ENCODE measurements around the gene CLIC3. TPM values are rescaled to one million over a fixed set of nuclear protein-coding genes. Genes with fewer than 3 reads are reported as not detected.

Gene CLIC3
- total RNA-seq, 2 donors from 2014 or later = 3.6 to 15.4 TPM

GRCh38 chr9:136972743-136973142 is 23.6 kb downstream of the CLIC3 start:
- Histone ChIP-seq H3K9ac (ENCODE audit: low read depth in 2 of 2, low read length in 2 of 2) (no peak overlapping the region), H3K4me1 (no peaks in the 10 kb centered on the region), H3K36me3 (no peaks in the 10 kb centered on the region), H3K27me3 (no peaks in the 10 kb centered on the region), H3K27ac (no peak overlapping the region), H3K4me3 (no peak overlapping the region), H3K9me3 (no peaks in the 10 kb centered on the region)
- no peak for DNase-seq
- intact Hi-C loops (cut with DNase I) = no loop called here
- TF ChIP-seq, protein P1, sequence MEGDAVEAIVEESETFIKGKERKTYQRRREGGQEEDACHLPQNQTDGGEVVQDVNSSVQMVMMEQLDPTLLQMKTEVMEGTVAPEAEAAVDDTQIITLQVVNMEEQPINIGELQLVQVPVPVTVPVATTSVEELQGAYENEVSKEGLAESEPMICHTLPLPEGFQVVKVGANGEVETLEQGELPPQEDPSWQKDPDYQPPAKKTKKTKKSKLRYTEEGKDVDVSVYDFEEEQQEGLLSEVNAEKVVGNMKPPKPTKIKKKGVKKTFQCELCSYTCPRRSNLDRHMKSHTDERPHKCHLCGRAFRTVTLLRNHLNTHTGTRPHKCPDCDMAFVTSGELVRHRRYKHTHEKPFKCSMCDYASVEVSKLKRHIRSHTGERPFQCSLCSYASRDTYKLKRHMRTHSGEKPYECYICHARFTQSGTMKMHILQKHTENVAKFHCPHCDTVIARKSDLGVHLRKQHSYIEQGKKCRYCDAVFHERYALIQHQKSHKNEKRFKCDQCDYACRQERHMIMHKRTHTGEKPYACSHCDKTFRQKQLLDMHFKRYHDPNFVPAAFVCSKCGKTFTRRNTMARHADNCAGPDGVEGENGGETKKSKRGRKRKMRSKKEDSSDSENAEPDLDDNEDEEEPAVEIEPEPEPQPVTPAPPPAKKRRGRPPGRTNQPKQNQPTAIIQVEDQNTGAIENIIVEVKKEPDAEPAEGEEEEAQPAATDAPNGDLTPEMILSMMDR (IDR thresholded peaks at IDR 0.05) = no peak

GRCh38 chr9:136972335-136972734 is 24.0 kb downstream of the CLIC3 start:
- TF ChIP-seq, protein P1 (IDR thresholded peaks at IDR 0.05) = no peak
- Histone ChIP-seq H3K9me3 (no peaks in the 10 kb centered on the region), H3K4me1 (no peaks in the 10 kb centered on the region)

GRCh38 chr9:136971746-136972145 is 24.6 kb downstream of the CLIC3 start:
- no peak overlapping the region for H3K9ac ChIP-seq (ENCODE audit: low read depth in 2 of 2, low read length in 2 of 2)
- DNase-seq = no peak
- no peak overlapping the region for H3K4me3 ChIP-seq
- H3K27me3 ChIP-seq = no peaks in the 10 kb centered on the region
- no peaks in the 10 kb centered on the region for H3K36me3 ChIP-seq
- H3K4me1 ChIP-seq = no peaks in the 10 kb centered on the region
- H3K27ac ChIP-seq = no peak overlapping the region
- no peaks in the 10 kb centered on the region for H3K9me3 ChIP-seq
- intact Hi-C loops (cut with DNase I) = no loop called here
- TF ChIP-seq, protein P1 (IDR thresholded peaks at IDR 0.05) = no peak

More at GRCh38 chr9:136972335-136972734, 24.0 kb downstream of the CLIC3 start:
- no peak overlapping the region for H3K27ac ChIP-seq
- H3K36me3 ChIP-seq = no peaks in the 10 kb centered on the region
- no peak for DNase-seq
- H3K9ac ChIP-seq (ENCODE audit: low read depth in 2 of 2, low read length in 2 of 2) = no peak overlapping the region
- intact Hi-C loops (cut with DNase I) = no loop called here
- no peak overlapping the region for H3K4me3 ChIP-seq
- no peaks in the 10 kb centered on the region for H3K27me3 ChIP-seq

GRCh38 chr9:136970361-136970760 is 26.0 kb downstream of the CLIC3 start:
- Histone ChIP-seq H3K4me3 (no peak overlapping the region), H3K27me3 (no peaks in the 10 kb centered on the region), H3K9me3 (no peaks in the 10 kb centered on the region), H3K9ac (ENCODE audit: low read depth in 2 of 2, low read length in 2 of 2) (no peak overlapping the region), H3K4me1 (no peaks in the 10 kb centered on the region), H3K27ac (no peak overlapping the region), H3K36me3 (no peaks in the 10 kb centered on the region)
- intact Hi-C loops (cut with DNase I) = no loop called here
- DNase-seq = no peak
- TF ChIP-seq, protein P1 (IDR thresholded peaks at IDR 0.05) = no peak

- no peaks in the 10 kb centered on the region for H3K36me3 ChIP-seq
- TF ChIP-seq, protein P1 (IDR thresholded peaks at IDR 0.05) = no peak
- no peak overlapping the region for H3K9ac ChIP-seq (ENCODE audit: low read depth in 2 of 2, low read length in 2 of 2)
- intact Hi-C loops (cut with DNase I) = no loop called here
- no peak overlapping the region for H3K4me3 ChIP-seq
- H3K4me1 ChIP-seq = no peaks in the 10 kb centered on the region
- DNase-seq = no peak
- H3K27me3 ChIP-seq = no peaks in the 10 kb centered on the region
- no peaks in the 10 kb centered on the region for H3K9me3 ChIP-seq
- H3K27ac ChIP-seq = no peak overlapping the region
Observed at GRCh38 chr9:136969774-136970173, 26.6 kb downstream of the CLIC3 start.

- Histone ChIP-seq H3K36me3 (no peaks in the 10 kb centered on the region), H3K27me3 (no peaks in the 10 kb centered on the region), H3K4me3 (no peak overlapping the region), H3K27ac (no peak overlapping the region), H3K9me3 (no peaks in the 10 kb centered on the region), H3K9ac (ENCODE audit: low read depth in 2 of 2, low read length in 2 of 2) (no peak overlapping the region), H3K4me1 (no peaks in the 10 kb centered on the region)
- intact Hi-C loops (cut with DNase I) = no loop called here
- no peak for DNase-seq
- TF ChIP-seq, protein P1 (IDR thresholded peaks at IDR 0.05) = no peak
Observed at GRCh38 chr9:136969150-136969549, 27.2 kb downstream of the CLIC3 start.
